HepG2 (cell line): Measurements from ENCODE around the gene RGS14.

Experiments
- EP300 ChIP-seq, 3 experiments: sonication (generic) in 1 of 3; formaldehyde crosslinking in 1 of 3; IDR thresholded peaks; 2 replicates each; pipeline versions ENCODE4 v1.5.1 to v1.6.1; 2011 to 2020; ENCODE audit warnings: low read depth in 2 of 3, low read length in 2 of 3, borderline replicate concordance in 1 of 3, improper control_type of control experiment in 1 of 3, mild to moderate bottlenecking in 1 of 3, missing genetic modification reagents in 1 of 3, moderate library complexity in 1 of 3
- FOXK1 ChIP-seq: sonication (generic); formaldehyde crosslinking; IDR thresholded peaks from 2 replicates; pipeline ENCODE4 v1.4.0; 2020; ENCODE audit warnings: low read depth, missing genetic modification reagents, borderline replicate concordance
- ZNF678 ChIP-seq: sonication (generic); formaldehyde crosslinking; IDR thresholded peaks from 2 replicates; pipeline ENCODE4 v1.4.0; 2020; ENCODE audit warnings: mild to moderate bottlenecking, missing genetic modification reagents
- TF ChIP-seq, protein P1 (sequence below): sonication (generic); formaldehyde crosslinking; IDR thresholded peaks from 2 replicates; pipeline ENCODE4 v1.5.0; 2020; ENCODE audit warnings: mild to moderate bottlenecking, missing genetic modification reagents, moderate library complexity
- TF ChIP-seq, protein P2 (sequence below): sonication (generic); formaldehyde crosslinking; IDR thresholded peaks from 2 replicates; pipeline ENCODE4 v1.4.0; 2020; ENCODE audit warnings: missing genetic modification reagents, mild to moderate bottlenecking, borderline replicate concordance

DNA sequence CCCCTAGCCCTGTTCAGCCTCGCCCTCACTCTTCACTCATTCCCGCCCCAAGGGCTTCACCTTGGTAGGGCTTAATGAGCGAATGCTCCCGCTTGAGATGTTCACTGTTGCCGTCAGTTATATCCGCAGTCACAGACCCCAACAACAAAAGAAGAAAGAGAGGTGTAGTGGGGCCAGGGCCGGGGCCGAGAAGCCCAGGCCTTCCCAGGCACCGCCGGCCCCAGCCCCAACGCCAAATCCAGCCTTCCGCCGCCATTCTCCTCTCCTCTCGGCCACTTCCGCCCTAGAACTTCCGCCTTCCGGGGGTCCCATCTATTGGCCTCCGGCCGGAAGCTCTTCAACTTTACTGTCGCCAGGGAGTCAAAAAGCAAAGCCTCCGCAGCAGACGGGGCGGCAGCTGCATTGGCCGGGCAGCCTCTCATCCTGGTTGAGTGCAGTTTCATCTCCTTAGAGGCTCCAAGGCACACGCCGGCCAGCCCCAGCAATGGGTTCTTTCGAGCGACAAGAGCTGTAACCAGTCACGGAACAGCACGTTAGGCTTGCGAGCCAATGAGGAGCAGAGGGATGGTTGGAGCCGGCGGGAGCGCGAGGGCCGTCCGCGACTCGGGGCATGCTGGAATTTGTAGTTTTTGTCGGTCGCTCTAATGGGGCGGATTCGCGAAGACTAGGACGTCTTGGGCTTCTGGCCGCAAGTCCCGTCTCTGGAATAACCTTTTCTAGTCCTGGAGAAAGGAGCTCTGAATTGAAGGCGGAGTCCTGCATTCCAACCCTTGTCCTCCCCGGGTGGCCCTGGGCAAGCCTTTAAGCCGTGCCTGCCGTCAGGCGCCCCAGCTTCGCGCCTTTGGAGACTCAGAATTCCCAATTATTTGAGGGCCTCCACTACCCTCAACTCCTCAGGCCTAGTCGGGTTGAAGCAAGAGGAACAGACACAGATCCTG is 6.1 kb upstream of the RGS14 start, which contains the start of gene LMAN2:
- TF ChIP-seq, protein P1, sequence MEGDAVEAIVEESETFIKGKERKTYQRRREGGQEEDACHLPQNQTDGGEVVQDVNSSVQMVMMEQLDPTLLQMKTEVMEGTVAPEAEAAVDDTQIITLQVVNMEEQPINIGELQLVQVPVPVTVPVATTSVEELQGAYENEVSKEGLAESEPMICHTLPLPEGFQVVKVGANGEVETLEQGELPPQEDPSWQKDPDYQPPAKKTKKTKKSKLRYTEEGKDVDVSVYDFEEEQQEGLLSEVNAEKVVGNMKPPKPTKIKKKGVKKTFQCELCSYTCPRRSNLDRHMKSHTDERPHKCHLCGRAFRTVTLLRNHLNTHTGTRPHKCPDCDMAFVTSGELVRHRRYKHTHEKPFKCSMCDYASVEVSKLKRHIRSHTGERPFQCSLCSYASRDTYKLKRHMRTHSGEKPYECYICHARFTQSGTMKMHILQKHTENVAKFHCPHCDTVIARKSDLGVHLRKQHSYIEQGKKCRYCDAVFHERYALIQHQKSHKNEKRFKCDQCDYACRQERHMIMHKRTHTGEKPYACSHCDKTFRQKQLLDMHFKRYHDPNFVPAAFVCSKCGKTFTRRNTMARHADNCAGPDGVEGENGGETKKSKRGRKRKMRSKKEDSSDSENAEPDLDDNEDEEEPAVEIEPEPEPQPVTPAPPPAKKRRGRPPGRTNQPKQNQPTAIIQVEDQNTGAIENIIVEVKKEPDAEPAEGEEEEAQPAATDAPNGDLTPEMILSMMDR (CRISPR knock-in tag): no peak
- peak; percentile 86; the same call in 1 of the 2 replicates for TF ChIP-seq FOXK1 (CRISPR knock-in tag)
- no peak; a peak in 1 of 4 replicates for TF ChIP-seq EP300 (IDR thresholded peaks at IDR 0.05; ENCODE audit: low read depth in 2 of 2, low read length in 2 of 2)
- no peak for TF ChIP-seq EP300 (CRISPR knock-in tag; IDR thresholded peaks at IDR 0.05; ENCODE audit: borderline replicate concordance)
- TF ChIP-seq, protein P2, sequence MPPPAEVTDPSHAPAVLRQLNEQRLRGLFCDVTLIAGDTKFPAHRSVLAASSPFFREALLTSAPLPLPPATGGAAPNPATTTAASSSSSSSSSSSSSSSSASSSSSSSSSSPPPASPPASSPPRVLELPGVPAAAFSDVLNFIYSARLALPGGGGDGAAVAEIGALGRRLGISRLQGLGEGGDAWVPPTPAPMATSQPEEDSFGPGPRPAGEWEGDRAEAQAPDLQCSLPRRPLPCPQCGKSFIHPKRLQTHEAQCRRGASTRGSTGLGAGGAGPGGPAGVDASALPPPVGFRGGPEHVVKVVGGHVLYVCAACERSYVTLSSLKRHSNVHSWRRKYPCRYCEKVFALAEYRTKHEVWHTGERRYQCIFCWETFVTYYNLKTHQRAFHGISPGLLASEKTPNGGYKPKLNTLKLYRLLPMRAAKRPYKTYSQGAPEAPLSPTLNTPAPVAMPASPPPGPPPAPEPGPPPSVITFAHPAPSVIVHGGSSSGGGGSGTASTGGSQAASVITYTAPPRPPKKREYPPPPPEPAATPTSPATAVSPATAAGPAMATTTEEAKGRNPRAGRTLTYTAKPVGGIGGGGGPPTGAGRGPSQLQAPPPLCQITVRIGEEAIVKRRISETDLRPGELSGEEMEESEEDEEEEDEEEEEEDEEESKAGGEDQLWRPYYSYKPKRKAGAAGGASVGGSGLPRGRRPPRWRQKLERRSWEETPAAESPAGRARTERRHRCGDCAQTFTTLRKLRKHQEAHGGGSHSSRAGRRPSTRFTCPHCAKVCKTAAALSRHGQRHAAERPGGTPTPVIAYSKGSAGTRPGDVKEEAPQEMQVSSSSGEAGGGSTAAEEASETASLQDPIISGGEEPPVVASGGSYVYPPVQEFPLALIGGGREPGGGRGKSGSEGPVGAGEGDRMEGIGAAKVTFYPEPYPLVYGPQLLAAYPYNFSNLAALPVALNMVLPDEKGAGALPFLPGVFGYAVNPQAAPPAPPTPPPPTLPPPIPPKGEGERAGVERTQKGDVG (CRISPR knock-in tag): peak; percentile 73; the same call in 1 of the 2 replicates
- TF ChIP-seq ZNF678 (CRISPR knock-in tag): no peak
